HL-60 (cell line): ENCODE results near the gene HOXD1.

ENCODE experiments used
- DNase-seq, 2 experiments: peaks; one replicate each; pipeline ENCODE4 v3.0.0-alpha.2; 2010 to 2020; ENCODE audit warnings: low read depth in 1 of 2, low spot score in 1 of 2
- H3K27ac ChIP-seq: fragments of 250-450 bp; sonication (Bioruptor Pico); replicated peaks from 2 replicates; pipeline ENCODE4 v1.5.1; 2020; ENCODE audit warnings: mild to moderate bottlenecking, moderate library complexity
- H3K27me3 ChIP-seq: fragments of 250-450 bp; sonication (Bioruptor Pico); 2 replicates; pipeline ENCODE4 v1.5.1; 2021; ENCODE audit warnings: mild to moderate bottlenecking, moderate library complexity; ENCODE audit not compliant: insufficient read depth, poor library complexity, severe bottlenecking
- H3K4me3 ChIP-seq: replicated peaks from 2 replicates; pipeline ENCODE4 v1.5.1; 2011; ENCODE audit warnings: mild to moderate bottlenecking, control low read depth, low read length; ENCODE audit not compliant: insufficient read depth
- GABPA ChIP-seq: IDR thresholded peaks from 2 replicates; pipeline ENCODE4 v1.6.1; 2012; ENCODE audit warnings: low read depth
- POLR2AphosphoS5 ChIP-seq: IDR thresholded peaks from 2 replicates; pipeline ENCODE4 v1.6.1; 2012; ENCODE audit warnings: low read depth
- SPI1 ChIP-seq: IDR thresholded peaks from 2 replicates; pipeline ENCODE4 v1.6.1; 2012; ENCODE audit warnings: low read depth, mild to moderate bottlenecking, borderline replicate concordance
- TF ChIP-seq, protein P1 (sequence below): IDR thresholded peaks from 2 replicates; pipeline ENCODE4 v1.6.1; 2012; ENCODE audit warnings: low read depth; ENCODE audit not compliant: insufficient replicate concordance
- TF ChIP-seq, protein P2 (sequence below): IDR thresholded peaks from one replicate; pipeline ENCODE4 v1.5.1; 2011; ENCODE audit warnings: low read length, control low read depth, inconsistent platforms; ENCODE audit not compliant: insufficient read depth

The HOXD1 gene

DNA sequence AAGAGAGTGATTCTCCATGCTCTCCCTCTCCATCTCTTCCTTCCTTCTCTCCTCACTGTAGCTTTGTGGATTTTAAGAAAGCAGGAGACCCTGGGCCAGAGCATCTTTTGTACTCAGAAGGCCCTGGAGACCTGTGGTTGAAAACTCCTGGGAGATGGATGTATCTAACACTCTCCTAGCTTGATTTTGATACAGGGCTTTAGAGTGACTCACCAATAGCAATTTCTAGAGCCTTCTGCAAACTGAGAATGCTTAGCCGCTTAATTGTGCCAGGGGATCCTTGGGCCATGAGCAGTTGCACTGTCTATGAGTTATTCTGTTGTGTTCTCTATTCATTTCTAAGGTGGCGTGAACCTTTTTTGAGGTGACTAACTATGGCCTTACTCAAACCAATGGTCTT is 17.7 kb downstream of the HOXD1 start:
- Histone ChIP-seq H3K27me3 (peaks cover 8% of the 10 kb centered on the region), H3K4me3 (no peak overlapping the region), H3K27ac (no peak overlapping the region)
- DNase-seq: no peak
- TF ChIP-seq, protein P1, sequence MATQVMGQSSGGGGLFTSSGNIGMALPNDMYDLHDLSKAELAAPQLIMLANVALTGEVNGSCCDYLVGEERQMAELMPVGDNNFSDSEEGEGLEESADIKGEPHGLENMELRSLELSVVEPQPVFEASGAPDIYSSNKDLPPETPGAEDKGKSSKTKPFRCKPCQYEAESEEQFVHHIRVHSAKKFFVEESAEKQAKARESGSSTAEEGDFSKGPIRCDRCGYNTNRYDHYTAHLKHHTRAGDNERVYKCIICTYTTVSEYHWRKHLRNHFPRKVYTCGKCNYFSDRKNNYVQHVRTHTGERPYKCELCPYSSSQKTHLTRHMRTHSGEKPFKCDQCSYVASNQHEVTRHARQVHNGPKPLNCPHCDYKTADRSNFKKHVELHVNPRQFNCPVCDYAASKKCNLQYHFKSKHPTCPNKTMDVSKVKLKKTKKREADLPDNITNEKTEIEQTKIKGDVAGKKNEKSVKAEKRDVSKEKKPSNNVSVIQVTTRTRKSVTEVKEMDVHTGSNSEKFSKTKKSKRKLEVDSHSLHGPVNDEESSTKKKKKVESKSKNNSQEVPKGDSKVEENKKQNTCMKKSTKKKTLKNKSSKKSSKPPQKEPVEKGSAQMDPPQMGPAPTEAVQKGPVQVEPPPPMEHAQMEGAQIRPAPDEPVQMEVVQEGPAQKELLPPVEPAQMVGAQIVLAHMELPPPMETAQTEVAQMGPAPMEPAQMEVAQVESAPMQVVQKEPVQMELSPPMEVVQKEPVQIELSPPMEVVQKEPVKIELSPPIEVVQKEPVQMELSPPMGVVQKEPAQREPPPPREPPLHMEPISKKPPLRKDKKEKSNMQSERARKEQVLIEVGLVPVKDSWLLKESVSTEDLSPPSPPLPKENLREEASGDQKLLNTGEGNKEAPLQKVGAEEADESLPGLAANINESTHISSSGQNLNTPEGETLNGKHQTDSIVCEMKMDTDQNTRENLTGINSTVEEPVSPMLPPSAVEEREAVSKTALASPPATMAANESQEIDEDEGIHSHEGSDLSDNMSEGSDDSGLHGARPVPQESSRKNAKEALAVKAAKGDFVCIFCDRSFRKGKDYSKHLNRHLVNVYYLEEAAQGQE: no peak
- TF ChIP-seq SPI1 (no peak), POLR2AphosphoS5 (no peak), GABPA (no peak)
- TF ChIP-seq, protein P2, sequence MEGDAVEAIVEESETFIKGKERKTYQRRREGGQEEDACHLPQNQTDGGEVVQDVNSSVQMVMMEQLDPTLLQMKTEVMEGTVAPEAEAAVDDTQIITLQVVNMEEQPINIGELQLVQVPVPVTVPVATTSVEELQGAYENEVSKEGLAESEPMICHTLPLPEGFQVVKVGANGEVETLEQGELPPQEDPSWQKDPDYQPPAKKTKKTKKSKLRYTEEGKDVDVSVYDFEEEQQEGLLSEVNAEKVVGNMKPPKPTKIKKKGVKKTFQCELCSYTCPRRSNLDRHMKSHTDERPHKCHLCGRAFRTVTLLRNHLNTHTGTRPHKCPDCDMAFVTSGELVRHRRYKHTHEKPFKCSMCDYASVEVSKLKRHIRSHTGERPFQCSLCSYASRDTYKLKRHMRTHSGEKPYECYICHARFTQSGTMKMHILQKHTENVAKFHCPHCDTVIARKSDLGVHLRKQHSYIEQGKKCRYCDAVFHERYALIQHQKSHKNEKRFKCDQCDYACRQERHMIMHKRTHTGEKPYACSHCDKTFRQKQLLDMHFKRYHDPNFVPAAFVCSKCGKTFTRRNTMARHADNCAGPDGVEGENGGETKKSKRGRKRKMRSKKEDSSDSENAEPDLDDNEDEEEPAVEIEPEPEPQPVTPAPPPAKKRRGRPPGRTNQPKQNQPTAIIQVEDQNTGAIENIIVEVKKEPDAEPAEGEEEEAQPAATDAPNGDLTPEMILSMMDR: no peak

DNA sequence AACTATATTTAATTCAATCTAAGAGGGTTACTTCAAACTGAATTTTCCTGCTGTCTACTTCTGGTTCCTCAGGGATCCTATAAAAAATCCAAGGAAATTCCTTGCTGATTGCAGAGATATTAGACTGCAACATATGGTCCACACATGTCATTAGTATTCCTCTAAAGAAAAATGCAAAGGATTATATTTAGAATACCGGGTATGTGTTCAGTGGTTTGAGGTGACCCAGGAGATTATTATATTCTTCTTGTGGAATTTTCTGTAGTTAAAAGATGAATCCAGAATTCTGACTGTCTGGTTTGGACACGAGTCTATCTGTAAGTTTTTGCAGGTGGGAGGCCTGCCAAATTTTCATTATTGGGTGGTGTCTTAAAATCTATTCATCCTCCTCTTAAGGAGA is 18.2 kb downstream of the HOXD1 start:
- no peak overlapping the region for H3K4me3 ChIP-seq
- no peak overlapping the region for H3K27ac ChIP-seq
- TF ChIP-seq SPI1 (no peak), POLR2AphosphoS5 (no peak), GABPA (no peak)
- TF ChIP-seq, protein P2: no peak
- TF ChIP-seq, protein P1: no peak
- DNase-seq: no peak
- H3K27me3 ChIP-seq: peaks cover 8% of the 10 kb centered on the region

DNA sequence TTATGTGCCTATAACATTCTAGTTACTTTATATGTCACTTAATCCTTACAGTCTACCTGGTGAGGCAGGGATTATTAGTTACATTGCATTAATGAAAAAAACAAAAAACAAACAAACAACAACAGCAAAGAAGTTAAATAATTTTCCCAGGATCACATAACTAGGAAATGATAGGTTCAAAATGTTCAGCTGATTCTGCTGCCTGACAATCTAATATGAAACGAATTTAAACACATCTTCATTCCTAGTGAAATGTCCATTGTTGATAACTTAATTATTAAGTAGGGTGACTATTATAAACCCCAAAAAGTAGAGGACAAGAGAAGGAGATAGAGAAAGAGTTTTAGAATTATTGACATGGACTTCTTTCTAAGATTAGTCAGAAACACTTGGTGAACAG is 22.6 kb downstream of the HOXD1 start:
- H3K27ac ChIP-seq: no peak overlapping the region
- DNase-seq: no peak
- TF ChIP-seq POLR2AphosphoS5 (no peak), SPI1 (no peak), GABPA (no peak)
- TF ChIP-seq, protein P2: no peak
- TF ChIP-seq, protein P1: no peak
- H3K27me3 ChIP-seq: peaks cover 6% of the 10 kb centered on the region
- H3K4me3 ChIP-seq: no peak overlapping the region
